ENCODE measurements around the gene FAM120C. TPM values are rescaled to one million over a fixed set of nuclear protein-coding genes. Genes with fewer than 3 reads are reported as not detected.

The FAM120C gene
- total and polyA plus RNA-seq, 10 donors, result 3.8 to 15.7 (median 8.3) TPM

DNA sequence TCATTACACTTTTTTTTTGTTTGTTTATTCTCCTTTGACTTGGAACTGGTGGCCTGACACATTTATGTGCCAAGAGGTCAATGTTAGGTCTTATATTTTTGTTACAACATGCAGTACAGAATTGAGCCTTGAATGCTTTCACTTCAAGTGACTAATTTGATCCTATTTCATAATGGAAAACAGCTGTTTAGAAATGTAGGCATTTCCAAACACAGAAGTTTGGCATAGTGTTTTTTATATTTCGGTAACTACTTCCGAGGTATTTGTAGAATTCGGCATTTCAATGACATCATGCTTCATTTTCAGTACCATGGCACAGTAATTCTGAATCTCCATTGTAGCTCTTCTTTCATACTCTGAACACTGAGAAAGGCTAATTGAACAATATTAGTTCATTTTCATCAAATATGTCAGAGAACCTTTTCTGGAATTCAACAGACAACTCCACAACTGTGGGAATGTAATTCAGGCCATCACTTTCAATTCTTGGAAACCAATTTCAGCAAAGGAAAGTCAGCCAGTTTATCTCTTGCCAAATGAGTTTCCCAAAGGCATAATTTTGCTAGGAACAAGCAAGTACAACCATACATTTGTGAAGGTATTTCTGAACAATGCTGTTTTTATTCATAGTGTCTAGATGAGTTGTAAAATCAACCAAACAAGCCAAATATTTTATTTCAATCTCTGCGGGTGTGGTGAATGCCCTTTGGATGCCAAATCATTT is 11.4 kb downstream of the FAM120C start:
- DNase-seq, result no peak
- H3K9me3 ChIP-seq, result no peaks in the 10 kb centered on the region
- H3K27me3 ChIP-seq (replicated peaks in 1 of 7), result no peaks in the 10 kb centered on the region
- H3K36me3 ChIP-seq, result peaks cover 0 to 20% (median 0%) of the 10 kb centered on the region in 6 donors
- H3K27ac ChIP-seq, result no peak overlapping the region
- WGBS, 5 donors, result 81 to 92% (median 88%) methylated on average over 4 of the region's 4 CpGs
- TF ChIP-seq, protein P1, sequence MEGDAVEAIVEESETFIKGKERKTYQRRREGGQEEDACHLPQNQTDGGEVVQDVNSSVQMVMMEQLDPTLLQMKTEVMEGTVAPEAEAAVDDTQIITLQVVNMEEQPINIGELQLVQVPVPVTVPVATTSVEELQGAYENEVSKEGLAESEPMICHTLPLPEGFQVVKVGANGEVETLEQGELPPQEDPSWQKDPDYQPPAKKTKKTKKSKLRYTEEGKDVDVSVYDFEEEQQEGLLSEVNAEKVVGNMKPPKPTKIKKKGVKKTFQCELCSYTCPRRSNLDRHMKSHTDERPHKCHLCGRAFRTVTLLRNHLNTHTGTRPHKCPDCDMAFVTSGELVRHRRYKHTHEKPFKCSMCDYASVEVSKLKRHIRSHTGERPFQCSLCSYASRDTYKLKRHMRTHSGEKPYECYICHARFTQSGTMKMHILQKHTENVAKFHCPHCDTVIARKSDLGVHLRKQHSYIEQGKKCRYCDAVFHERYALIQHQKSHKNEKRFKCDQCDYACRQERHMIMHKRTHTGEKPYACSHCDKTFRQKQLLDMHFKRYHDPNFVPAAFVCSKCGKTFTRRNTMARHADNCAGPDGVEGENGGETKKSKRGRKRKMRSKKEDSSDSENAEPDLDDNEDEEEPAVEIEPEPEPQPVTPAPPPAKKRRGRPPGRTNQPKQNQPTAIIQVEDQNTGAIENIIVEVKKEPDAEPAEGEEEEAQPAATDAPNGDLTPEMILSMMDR (IDR thresholded peaks at IDR 0.05 in 8 of 11, conservative IDR thresholded peaks at IDR 0.05 in 3 of 11), result no peak
- no peak for TF ChIP-seq POLR2A (IDR thresholded peaks at IDR 0.05)
- TF ChIP-seq POLR2AphosphoS5 (IDR thresholded peaks at IDR 0.05), result no peak
- intact Hi-C loops (cut with DNase I; ENCODE audit: low total_unique reads), result no loop called here
- no peaks in the 10 kb centered on the region for H3K4me1 ChIP-seq
- H3K4me3 ChIP-seq, result no peak overlapping the region

DNA sequence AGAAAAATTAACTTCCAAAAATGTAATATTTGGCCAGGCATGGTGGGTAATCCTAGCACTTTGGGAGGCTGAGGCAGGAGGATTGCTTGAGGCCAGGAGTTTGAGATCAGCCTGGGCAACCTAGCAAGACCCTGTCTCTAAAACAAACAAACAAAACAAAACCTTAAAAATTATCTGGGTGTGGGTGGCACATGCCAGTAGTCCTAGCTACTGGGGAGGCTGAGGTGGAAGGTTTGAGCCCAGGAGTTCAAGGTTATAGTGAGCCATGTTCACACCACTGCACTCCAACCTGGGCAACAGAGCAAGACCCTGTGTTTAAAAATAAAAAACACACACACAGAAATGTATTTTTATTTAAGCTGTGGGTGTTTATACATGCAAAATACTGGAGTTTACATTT is 12.0 kb downstream of the FAM120C start:
- H3K36me3 ChIP-seq, result peaks cover 0 to 14% (median 0%) of the 10 kb centered on the region in 6 donors
- no peak overlapping the region for H3K27ac ChIP-seq
- no peaks in the 10 kb centered on the region for H3K27me3 ChIP-seq (replicated peaks in 1 of 7)
- intact Hi-C loops (cut with DNase I; ENCODE audit: low total_unique reads), result no loop called here
- TF ChIP-seq POLR2A (IDR thresholded peaks at IDR 0.05) (no peak), POLR2AphosphoS5 (IDR thresholded peaks at IDR 0.05) (no peak)
- TF ChIP-seq, protein P1 (IDR thresholded peaks at IDR 0.05 in 8 of 11, conservative IDR thresholded peaks at IDR 0.05 in 3 of 11), result no peak
- DNase-seq, result no peak
- no peaks in the 10 kb centered on the region for H3K9me3 ChIP-seq
- no peak overlapping the region for H3K4me3 ChIP-seq
- no peaks in the 10 kb centered on the region for H3K4me1 ChIP-seq

DNA sequence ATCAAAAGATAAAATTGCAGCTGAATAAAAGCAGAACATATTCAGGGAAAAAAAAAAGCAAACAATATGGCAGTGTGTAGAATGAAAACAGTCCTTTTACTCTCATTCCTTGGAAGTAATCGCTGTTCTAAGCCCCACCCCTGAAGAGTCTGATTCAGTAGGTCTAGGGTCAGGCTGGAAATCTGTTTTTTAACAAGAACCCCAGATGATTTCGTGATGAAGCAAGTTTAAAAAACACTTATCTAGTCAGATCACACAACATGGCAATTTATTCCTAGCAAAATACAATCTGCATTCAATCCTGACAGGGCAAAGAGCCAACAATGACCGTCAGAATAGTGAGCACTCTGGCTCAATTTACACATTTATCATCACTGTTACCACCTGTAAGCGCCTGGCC is 16.1 kb downstream of the FAM120C start:
- H3K36me3 ChIP-seq, result no peaks in the 10 kb centered on the region
- H3K4me1 ChIP-seq, result no peaks in the 10 kb centered on the region
- no peak overlapping the region for H3K4me3 ChIP-seq
- DNase-seq, result no peak
- TF ChIP-seq, protein P1 (IDR thresholded peaks at IDR 0.05 in 8 of 11, conservative IDR thresholded peaks at IDR 0.05 in 3 of 11), result no peak
- TF ChIP-seq POLR2A (IDR thresholded peaks at IDR 0.05), result no peak
- TF ChIP-seq POLR2AphosphoS5 (IDR thresholded peaks at IDR 0.05), result no peak
- 61 to 87% (median 71%) methylated on average over 4 of the region's 4 CpGs for WGBS, 5 donors
- no peaks in the 10 kb centered on the region for H3K27me3 ChIP-seq (replicated peaks in 1 of 7)
- no peak overlapping the region for H3K27ac ChIP-seq
- no peaks in the 10 kb centered on the region for H3K9me3 ChIP-seq
- intact Hi-C loops (cut with DNase I; ENCODE audit: low total_unique reads), result no loop called here

DNA sequence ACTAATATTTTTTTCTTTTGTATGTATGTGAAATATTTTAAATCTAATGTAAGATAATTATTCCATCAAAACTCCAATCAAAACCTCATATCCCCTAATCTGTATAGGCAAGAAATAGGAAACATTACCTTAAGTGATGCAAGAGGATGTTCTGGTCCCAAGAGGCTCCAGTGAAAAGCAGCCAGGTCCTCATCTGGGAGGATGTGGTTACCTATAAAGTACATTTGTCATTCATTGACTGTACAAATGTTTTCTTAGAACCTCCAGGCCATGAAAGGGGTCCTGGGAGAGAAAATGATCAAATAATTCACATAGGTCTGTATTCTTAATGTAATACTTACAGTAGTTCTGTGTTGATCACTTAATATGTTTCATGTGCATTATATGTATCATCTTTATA is 25.5 kb downstream of the FAM120C start:
- peaks cover 0 to 34% (median 2%) of the 10 kb centered on the region in 6 donors for H3K36me3 ChIP-seq
- H3K4me1 ChIP-seq, result no peaks in the 10 kb centered on the region
- no peak for DNase-seq
- H3K27ac ChIP-seq, result no peak overlapping the region
- TF ChIP-seq POLR2A (IDR thresholded peaks at IDR 0.05) (no peak), POLR2AphosphoS5 (IDR thresholded peaks at IDR 0.05) (no peak)
- TF ChIP-seq, protein P1 (IDR thresholded peaks at IDR 0.05 in 8 of 11, conservative IDR thresholded peaks at IDR 0.05 in 3 of 11), result no peak
- H3K4me3 ChIP-seq, result no peak overlapping the region
- intact Hi-C loops (cut with DNase I; ENCODE audit: low total_unique reads), result no loop called here
- no peaks in the 10 kb centered on the region for H3K27me3 ChIP-seq (replicated peaks in 1 of 7)
- H3K9me3 ChIP-seq, result no peaks in the 10 kb centered on the region

Data from spleen (tissue), 11 donors.